NCI-H774 (cell line): ENCODE results near the gene TMEM245.
"Not testable (repeated sequence)": the region's sequence is repeated elsewhere in the genome, so short reads cannot be mapped to it uniquely, and the experiment has no call there.

Source experiments
- DNase-seq: peaks from one replicate; lab custom pipeline; 2025; lab: John Stamatoyannopoulos, UW

Gene TMEM245

GRCh38 chr9:108991479-108991878, 128.3 kb downstream of the TMEM245 start:
- DNase-seq: no peak

- DNase-seq: no peak
Measured at GRCh38 chr9:108983885-108984284, 135.9 kb downstream of the TMEM245 start.

DNA sequence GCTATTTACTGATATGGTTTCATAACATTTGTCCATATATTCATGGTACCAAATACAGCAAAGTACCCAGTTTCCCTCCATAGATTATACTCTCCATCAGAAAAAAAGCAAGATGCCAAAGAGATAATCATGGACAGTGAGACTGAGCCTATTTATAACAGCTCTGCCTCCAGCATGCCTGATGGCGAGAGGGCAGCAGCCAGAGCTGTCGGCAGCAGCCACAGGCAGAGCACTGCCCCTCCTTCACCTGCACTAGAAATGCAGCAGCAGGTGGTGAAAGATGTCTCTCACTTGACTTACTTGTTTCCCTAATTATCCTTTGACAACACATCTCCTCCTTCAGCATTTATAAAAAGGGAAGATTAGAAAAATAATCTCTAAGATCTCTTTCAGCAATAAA, 138.9 kb downstream of the TMEM245 start:
- DNase-seq: no peak

GRCh38 chr9:108978205-108978604, 141.5 kb downstream of the TMEM245 start:
- no peak for DNase-seq

- no peak for DNase-seq
Measured at GRCh38 chr9:108973895-108974294, 145.9 kb downstream of the TMEM245 start.

DNA sequence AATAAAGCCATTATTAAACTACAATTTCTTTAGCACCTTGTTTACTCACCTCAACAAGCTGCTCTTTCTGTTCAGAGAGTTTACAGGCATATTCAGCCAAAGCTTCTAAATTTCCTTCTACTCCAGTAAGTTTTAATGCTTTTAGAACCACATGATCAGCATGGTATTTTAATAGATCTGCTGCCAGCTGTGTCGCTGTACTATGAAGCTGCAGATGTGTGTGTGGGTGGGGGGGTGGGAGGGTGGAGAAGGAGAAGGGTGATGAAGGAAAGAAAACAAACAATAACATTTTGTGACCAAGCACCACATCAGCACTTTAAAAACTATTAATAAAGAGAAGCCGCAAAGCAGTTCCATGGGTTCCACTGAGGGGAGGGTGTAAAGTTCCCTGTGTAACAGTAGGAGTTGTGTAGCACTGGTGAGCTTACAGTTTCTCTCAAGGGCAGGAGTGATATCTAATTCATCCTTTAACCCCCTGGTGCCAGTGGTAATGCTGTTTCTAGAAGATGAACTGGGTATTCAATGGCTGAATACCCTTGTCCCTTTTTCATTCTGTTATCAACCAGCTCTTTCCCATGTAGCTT, 147.0 kb downstream of the TMEM245 start:
- no peak for DNase-seq

DNA sequence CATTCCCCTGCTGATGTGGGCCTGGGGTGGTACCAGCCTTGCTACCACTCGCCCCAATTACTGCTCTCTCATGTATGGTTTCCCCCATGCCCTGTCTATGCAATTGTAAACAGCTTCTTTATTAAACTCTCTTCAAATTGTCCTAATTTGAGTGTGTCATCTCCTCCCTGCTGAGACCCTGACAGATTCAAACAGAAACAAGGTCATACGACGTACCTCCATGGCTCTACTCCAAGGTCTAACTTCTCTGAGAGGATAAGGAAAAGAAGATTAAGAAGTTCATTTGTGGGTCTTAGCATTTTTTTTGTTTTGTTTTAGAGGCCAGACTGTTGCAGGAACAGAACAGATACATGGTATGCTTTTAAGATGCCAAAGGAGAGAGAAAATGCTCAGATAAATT, 147.6 kb downstream of the TMEM245 start:
- DNase-seq: no peak

DNA sequence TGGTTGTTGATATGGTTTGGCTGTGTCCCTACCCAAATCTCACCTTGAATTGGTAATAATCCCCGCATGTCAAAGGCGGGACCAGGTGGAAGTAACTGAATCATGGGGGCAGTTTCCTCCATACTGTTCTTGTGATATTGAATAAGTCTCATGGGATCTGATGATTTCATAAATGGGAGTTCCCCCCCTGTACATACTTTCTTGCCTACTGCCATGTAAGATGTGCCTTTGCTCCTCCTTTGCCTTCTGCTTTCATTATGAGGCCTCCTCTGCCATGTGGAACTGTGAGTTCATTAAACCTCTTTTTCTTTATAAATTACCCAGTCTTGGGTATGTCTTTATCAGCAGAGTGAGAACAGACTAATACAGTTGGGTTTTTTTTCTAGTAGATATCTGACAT, 148.4 kb downstream of the TMEM245 start:
- not testable (repeated sequence) for DNase-seq

- DNase-seq: no peak
Measured at GRCh38 chr9:108967916-108968315, 151.8 kb downstream of the TMEM245 start.
